ENCODE results near the gene ARHGAP26. TPM values are rescaled to one million over a fixed set of nuclear protein-coding genes. Genes with fewer than 3 reads are reported as not detected.

ARHGAP26 gene
- total and polyA plus RNA-seq, 9 donors = 1.9 to 47.1 (median 12.0) TPM

- Histone ChIP-seq H3K27me3 (no peaks in the 10 kb centered on the region), H3K4me1 (ENCODE audit: insufficient read depth) (no peaks in the 10 kb centered on the region), H3K9me3 (no peaks in the 10 kb centered on the region), H3K36me3 (no peaks in the 10 kb centered on the region), H3K4me3 (no peak overlapping the region), H3K27ac (no peak overlapping the region)
- DNase-seq = no peak
- TF ChIP-seq EP300 (IDR thresholded peaks at IDR 0.05) = no peak
- 41 to 66% (median 62%) methylated on average over 1 of the region's 1 CpG for WGBS, 3 donors
- intact Hi-C loops (cut with DNase I) = no loop called here
Observed at GRCh38 chr5:143076377-143076776, 306.2 kb downstream of the ARHGAP26 start.

- TF ChIP-seq POLR2A (IDR thresholded peaks at IDR 0.05) (no peak), CTCF (IDR thresholded peaks at IDR 0.05) (no peak), EP300 (IDR thresholded peaks at IDR 0.05) (no peak)
- intact Hi-C loops (cut with DNase I) = no loop called here
- no peaks in the 10 kb centered on the region for H3K9me3 ChIP-seq
- DNase-seq = no peak
- 93 to 97% (median 97%) methylated on average over 6 of the region's 6 CpGs for WGBS, 3 donors
- H3K4me1 ChIP-seq (ENCODE audit: insufficient read depth) = no peaks in the 10 kb centered on the region
- H3K27me3 ChIP-seq = no peaks in the 10 kb centered on the region
- H3K4me3 ChIP-seq = no peak overlapping the region
- H3K36me3 ChIP-seq = no peaks in the 10 kb centered on the region
- H3K27ac ChIP-seq = no peak overlapping the region
Observed at GRCh38 chr5:143077453-143078103, 307.4 kb downstream of the ARHGAP26 start.

GRCh38 chr5:143078313-143078712 is 308.1 kb downstream of the ARHGAP26 start:
- TF ChIP-seq EP300 (IDR thresholded peaks at IDR 0.05) = no peak
- TF ChIP-seq CTCF (IDR thresholded peaks at IDR 0.05) = no peak
- TF ChIP-seq POLR2A (IDR thresholded peaks at IDR 0.05) = no peak
- no peaks in the 10 kb centered on the region for H3K4me1 ChIP-seq (ENCODE audit: insufficient read depth)
- intact Hi-C loops (cut with DNase I) = no loop called here
- 53 to 56% (median 54%) methylated on average over 5 of the region's 5 CpGs for whole genome bisulfite sequencing, 3 donors
- no peaks in the 10 kb centered on the region for H3K9me3 ChIP-seq
- no peak overlapping the region for H3K27ac ChIP-seq
- no peak for DNase-seq
- no peaks in the 10 kb centered on the region for H3K27me3 ChIP-seq
- no peaks in the 10 kb centered on the region for H3K36me3 ChIP-seq
- no peak overlapping the region for H3K4me3 ChIP-seq

GRCh38 chr5:143078971-143079370 is 308.8 kb downstream of the ARHGAP26 start:
- DNase-seq = no peak
- Histone ChIP-seq H3K4me1 (ENCODE audit: insufficient read depth) (no peaks in the 10 kb centered on the region), H3K9me3 (no peaks in the 10 kb centered on the region), H3K36me3 (no peaks in the 10 kb centered on the region), H3K27me3 (no peaks in the 10 kb centered on the region), H3K4me3 (no peak overlapping the region), H3K27ac (no peak overlapping the region)
- TF ChIP-seq POLR2A (IDR thresholded peaks at IDR 0.05) (no peak), EP300 (IDR thresholded peaks at IDR 0.05) (no peak), CTCF (IDR thresholded peaks at IDR 0.05) (no peak)
- intact Hi-C loops (cut with DNase I) = no loop called here
- WGBS, 3 donors = 88 to 99% (median 93%) methylated on average over 2 of the region's 2 CpGs

GRCh38 chr5:143080407-143080806 is 310.2 kb downstream of the ARHGAP26 start:
- TF ChIP-seq POLR2A (IDR thresholded peaks at IDR 0.05) (no peak), EP300 (IDR thresholded peaks at IDR 0.05) (no peak), CTCF (IDR thresholded peaks at IDR 0.05) (no peak)
- Histone ChIP-seq H3K36me3 (no peaks in the 10 kb centered on the region), H3K4me1 (ENCODE audit: insufficient read depth) (no peaks in the 10 kb centered on the region), H3K9me3 (no peaks in the 10 kb centered on the region), H3K27ac (no peak overlapping the region), H3K4me3 (no peak overlapping the region), H3K27me3 (no peaks in the 10 kb centered on the region)
- 94 to 100% (median 100%) methylated on average over 2 of the region's 2 CpGs for WGBS, 3 donors
- intact Hi-C loops (cut with DNase I) = no loop called here
- DNase-seq = no peak
